ENCODE measurements around the gene TFR2. TPM values are rescaled to one million over a fixed set of nuclear protein-coding genes. Genes with fewer than 3 reads are reported as not detected.
A peak's percentile ranks its signal among the peaks of the same experiment; 100 is the strongest.

Gene TFR2
- total RNA-seq, 3 donors from 2014 or later, result 0.48 TPM; not detected in 2

- no peak overlapping the region for H3K27ac ChIP-seq
- TF ChIP-seq POLR2AphosphoS5 (IDR thresholded peaks at IDR 0.05) (no peak), POLR2A (IDR thresholded peaks at IDR 0.05) (no peak), CTCF (IDR thresholded peaks at IDR 0.05) (no peak)
- intact Hi-C loops (cut with DNase I; ENCODE audit: low total_unique reads), result no loop called here
- peak overlapping the region in 2 of 3 donors; percentile 44 to 66 for H3K4me3 ChIP-seq
- no peaks in the 10 kb centered on the region for H3K4me1 ChIP-seq
- H3K27me3 ChIP-seq, result no peaks in the 10 kb centered on the region
- no peak for DNase-seq (ENCODE audit: low spot score in 2 of 2)
- no peaks in the 10 kb centered on the region for H3K9me3 ChIP-seq
- no peaks in the 10 kb centered on the region for H3K36me3 ChIP-seq
Observed at GRCh38 chr7:100626055-100626454, 15.3 kb downstream of the TFR2 start.

GRCh38 chr7:100623951-100624824, 17.2 kb downstream of the TFR2 start:
- no peaks in the 10 kb centered on the region for H3K4me1 ChIP-seq
- intact Hi-C loops (cut with DNase I; ENCODE audit: low total_unique reads), result no loop called here
- DNase-seq (ENCODE audit: low spot score in 2 of 2), result no peak
- no peak overlapping the region for H3K4me3 ChIP-seq
- no peak overlapping the region for H3K27ac ChIP-seq
- no peaks in the 10 kb centered on the region for H3K36me3 ChIP-seq
- TF ChIP-seq POLR2AphosphoS5 (IDR thresholded peaks at IDR 0.05) (no peak), CTCF (IDR thresholded peaks at IDR 0.05) (no peak), POLR2A (IDR thresholded peaks at IDR 0.05) (no peak)
- H3K27me3 ChIP-seq, result no peaks in the 10 kb centered on the region
- H3K9me3 ChIP-seq, result no peaks in the 10 kb centered on the region

- no peaks in the 10 kb centered on the region for H3K4me1 ChIP-seq
- no peak overlapping the region for H3K27ac ChIP-seq
- no peaks in the 10 kb centered on the region for H3K27me3 ChIP-seq
- H3K36me3 ChIP-seq, result no peaks in the 10 kb centered on the region
- no peaks in the 10 kb centered on the region for H3K9me3 ChIP-seq
- no peak overlapping the region for H3K4me3 ChIP-seq
- intact Hi-C loops (cut with DNase I; ENCODE audit: low total_unique reads), result no loop called here
- no peak for DNase-seq (ENCODE audit: low spot score in 2 of 2)
- no peak for TF ChIP-seq CTCF (IDR thresholded peaks at IDR 0.05)
- no peak for TF ChIP-seq POLR2A (IDR thresholded peaks at IDR 0.05)
- TF ChIP-seq POLR2AphosphoS5 (IDR thresholded peaks at IDR 0.05), result no peak
Observed at GRCh38 chr7:100621554-100621953, 19.8 kb downstream of the TFR2 start.

GRCh38 chr7:100620804-100621203, 20.5 kb downstream of the TFR2 start:
- intact Hi-C loops (cut with DNase I; ENCODE audit: low total_unique reads), result no loop called here
- no peaks in the 10 kb centered on the region for H3K4me1 ChIP-seq
- TF ChIP-seq POLR2AphosphoS5 (IDR thresholded peaks at IDR 0.05) (no peak), POLR2A (IDR thresholded peaks at IDR 0.05) (no peak), CTCF (IDR thresholded peaks at IDR 0.05) (no peak)
- H3K36me3 ChIP-seq, result no peaks in the 10 kb centered on the region
- H3K9me3 ChIP-seq, result no peaks in the 10 kb centered on the region
- DNase-seq (ENCODE audit: low spot score in 2 of 2), result no peak
- no peaks in the 10 kb centered on the region for H3K27me3 ChIP-seq
- no peak overlapping the region for H3K27ac ChIP-seq
- no peak overlapping the region for H3K4me3 ChIP-seq

GRCh38 chr7:100620239-100620638, 21.1 kb downstream of the TFR2 start:
- H3K9me3 ChIP-seq, result no peaks in the 10 kb centered on the region
- no peak overlapping the region for H3K27ac ChIP-seq
- no peaks in the 10 kb centered on the region for H3K4me1 ChIP-seq
- intact Hi-C loops (cut with DNase I; ENCODE audit: low total_unique reads), result no loop called here
- no peaks in the 10 kb centered on the region for H3K27me3 ChIP-seq
- H3K36me3 ChIP-seq, result no peaks in the 10 kb centered on the region
- H3K4me3 ChIP-seq, result no peak overlapping the region
- no peak for DNase-seq (ENCODE audit: low spot score in 2 of 2)
- TF ChIP-seq POLR2AphosphoS5 (IDR thresholded peaks at IDR 0.05) (no peak), CTCF (IDR thresholded peaks at IDR 0.05) (no peak), POLR2A (IDR thresholded peaks at IDR 0.05) (no peak)

All from breast epithelium (tissue), 4 donors.